Measurements from ENCODE around the gene ADAMTS10.

DNA sequence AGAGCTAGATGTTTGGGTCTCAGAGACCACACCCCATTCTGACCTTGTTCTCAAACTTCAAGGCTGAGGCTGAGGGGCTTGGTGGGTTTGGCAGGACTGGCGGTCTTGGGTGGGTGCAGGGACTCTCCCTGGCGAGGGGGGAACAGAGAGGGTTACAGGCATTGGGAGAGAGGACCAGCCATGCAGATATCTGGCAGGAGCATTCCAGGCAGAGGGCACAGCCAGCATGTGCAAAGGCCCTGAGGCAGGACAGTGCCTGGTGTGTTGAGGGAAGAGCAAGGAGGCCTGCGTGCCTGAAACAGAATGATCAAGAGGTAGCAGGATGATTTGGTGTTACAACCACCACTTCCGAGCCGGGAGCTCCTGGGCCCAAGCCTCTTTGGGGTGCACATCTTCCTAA is 47.4 kb upstream of the ADAMTS10 start:
- TF ChIP-seq, protein P1, sequence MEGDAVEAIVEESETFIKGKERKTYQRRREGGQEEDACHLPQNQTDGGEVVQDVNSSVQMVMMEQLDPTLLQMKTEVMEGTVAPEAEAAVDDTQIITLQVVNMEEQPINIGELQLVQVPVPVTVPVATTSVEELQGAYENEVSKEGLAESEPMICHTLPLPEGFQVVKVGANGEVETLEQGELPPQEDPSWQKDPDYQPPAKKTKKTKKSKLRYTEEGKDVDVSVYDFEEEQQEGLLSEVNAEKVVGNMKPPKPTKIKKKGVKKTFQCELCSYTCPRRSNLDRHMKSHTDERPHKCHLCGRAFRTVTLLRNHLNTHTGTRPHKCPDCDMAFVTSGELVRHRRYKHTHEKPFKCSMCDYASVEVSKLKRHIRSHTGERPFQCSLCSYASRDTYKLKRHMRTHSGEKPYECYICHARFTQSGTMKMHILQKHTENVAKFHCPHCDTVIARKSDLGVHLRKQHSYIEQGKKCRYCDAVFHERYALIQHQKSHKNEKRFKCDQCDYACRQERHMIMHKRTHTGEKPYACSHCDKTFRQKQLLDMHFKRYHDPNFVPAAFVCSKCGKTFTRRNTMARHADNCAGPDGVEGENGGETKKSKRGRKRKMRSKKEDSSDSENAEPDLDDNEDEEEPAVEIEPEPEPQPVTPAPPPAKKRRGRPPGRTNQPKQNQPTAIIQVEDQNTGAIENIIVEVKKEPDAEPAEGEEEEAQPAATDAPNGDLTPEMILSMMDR (IDR thresholded peaks at IDR 0.05) = no peak
- no peak for TF ChIP-seq POLR2A (IDR thresholded peaks at IDR 0.05)

Data from adrenal gland (tissue), 5 donors.